Activated CD8-positive, alpha-beta memory T cell treated with anti-CD3 and anti-CD28 coated beads, Interleukin-2, amount 10 ng/mL, durations not matched to agents 7 days and 5 days (primary cell): ENCODE measurements around the gene MTR. TPM values are rescaled to one million over a fixed set of nuclear protein-coding genes. Genes with fewer than 3 reads are reported as not detected.

Experiments
- ATAC-seq: fragments of 150-1000 bp; cut with Tn5 transposase; one replicate; pipeline ENCODE4 v1.10.0; 2021; ENCODE audit warnings: moderate library complexity
- CTCF ChIA-PET: fragments of 350-600 bp; sonication (Branson Sonifier 250); formaldehyde crosslinking; loops from one replicate; lab custom pipeline; 2021; ENCODE audit warnings: antibody characterized with exemption; lab: Charles Lee
- DNase-seq: peaks from one replicate; pipeline ENCODE4 v3.0.0-alpha.2; 2020
- H3K27ac Mint-ChIP-seq: one replicate; pipeline ENCODE4 v1.8.0; 2021; ENCODE audit warnings: mild to moderate bottlenecking, mixed read lengths
- H3K27me3 Mint-ChIP-seq: one replicate; pipeline ENCODE4 v1.8.0; 2021; ENCODE audit warnings: mixed read lengths
- H3K36me3 Mint-ChIP-seq: one replicate; pipeline ENCODE4 v1.8.0; 2021; ENCODE audit warnings: mild to moderate bottlenecking, mixed read lengths
- H3K4me1 Mint-ChIP-seq: one replicate; pipeline ENCODE4 v1.8.0; 2021; ENCODE audit warnings: mixed read lengths
- H3K4me3 Mint-ChIP-seq: one replicate; pipeline ENCODE4 v1.8.0; 2021; ENCODE audit warnings: mild to moderate bottlenecking, moderate library complexity, mixed read lengths
- H3K9me3 Mint-ChIP-seq: one replicate; pipeline ENCODE4 v1.8.0; 2022; ENCODE audit warnings: low read depth, mixed read lengths
- total RNA-seq, 2 experiments: library from RNA; stranded (reverse); gene quantifications; one replicate each; pipeline ENCODE4 v1.2.3, GENCODE V29; 2021

The MTR gene
- total RNA-seq, 2 experiments from 2014 or later, result 43.5 to 46.9 TPM

GRCh38 chr1:236862615-236863211 lies 67.6 kb downstream of the MTR start:
- no peak for ATAC-seq
- Mint-ChIP-seq H3K27ac (no peak overlapping the region), H3K27me3 (no peaks in the 10 kb centered on the region), H3K4me3 (no peak overlapping the region), H3K4me1 (peaks cover 14% of the 10 kb centered on the region), H3K9me3 (no peaks in the 10 kb centered on the region), H3K36me3 (peaks cover 58% of the 10 kb centered on the region)
- DNase-seq, result no peak
- CTCF ChIA-PET, result interaction anchor here (1.4 kb wide), 1 partner anchor 254 kb away, joined by 3 read pairs; no protein-coding TSS in a partner anchor

DNA sequence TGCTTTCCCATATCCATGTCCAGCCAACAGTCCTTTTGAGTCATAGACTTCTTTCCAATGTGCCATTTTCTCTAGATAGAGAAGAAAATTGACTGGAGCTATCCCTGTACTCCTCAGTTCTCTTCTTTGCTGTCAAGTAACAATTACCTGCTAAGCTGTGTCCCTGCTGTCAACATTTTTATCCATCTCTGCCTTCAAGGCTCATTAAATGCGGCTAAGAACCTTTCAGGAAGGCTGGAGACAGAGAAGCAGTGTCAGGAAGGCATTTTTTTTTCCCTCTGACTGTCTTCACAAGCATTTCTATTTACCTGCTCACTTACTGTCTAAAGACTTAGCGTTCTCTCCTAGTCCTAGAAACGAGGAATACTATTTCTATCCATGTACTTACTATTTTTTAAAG lies 69.1 kb downstream of the MTR start:
- DNase-seq (no peak), ATAC-seq (no peak)
- H3K4me1 Mint-ChIP-seq, result peaks cover 14% of the 10 kb centered on the region
- H3K9me3 Mint-ChIP-seq, result no peaks in the 10 kb centered on the region
- CTCF ChIA-PET, result no interaction called here
- no peak overlapping the region for H3K4me3 Mint-ChIP-seq
- H3K27me3 Mint-ChIP-seq, result no peaks in the 10 kb centered on the region
- H3K27ac Mint-ChIP-seq, result no peak overlapping the region
- H3K36me3 Mint-ChIP-seq, result peaks cover 45% of the 10 kb centered on the region

DNA sequence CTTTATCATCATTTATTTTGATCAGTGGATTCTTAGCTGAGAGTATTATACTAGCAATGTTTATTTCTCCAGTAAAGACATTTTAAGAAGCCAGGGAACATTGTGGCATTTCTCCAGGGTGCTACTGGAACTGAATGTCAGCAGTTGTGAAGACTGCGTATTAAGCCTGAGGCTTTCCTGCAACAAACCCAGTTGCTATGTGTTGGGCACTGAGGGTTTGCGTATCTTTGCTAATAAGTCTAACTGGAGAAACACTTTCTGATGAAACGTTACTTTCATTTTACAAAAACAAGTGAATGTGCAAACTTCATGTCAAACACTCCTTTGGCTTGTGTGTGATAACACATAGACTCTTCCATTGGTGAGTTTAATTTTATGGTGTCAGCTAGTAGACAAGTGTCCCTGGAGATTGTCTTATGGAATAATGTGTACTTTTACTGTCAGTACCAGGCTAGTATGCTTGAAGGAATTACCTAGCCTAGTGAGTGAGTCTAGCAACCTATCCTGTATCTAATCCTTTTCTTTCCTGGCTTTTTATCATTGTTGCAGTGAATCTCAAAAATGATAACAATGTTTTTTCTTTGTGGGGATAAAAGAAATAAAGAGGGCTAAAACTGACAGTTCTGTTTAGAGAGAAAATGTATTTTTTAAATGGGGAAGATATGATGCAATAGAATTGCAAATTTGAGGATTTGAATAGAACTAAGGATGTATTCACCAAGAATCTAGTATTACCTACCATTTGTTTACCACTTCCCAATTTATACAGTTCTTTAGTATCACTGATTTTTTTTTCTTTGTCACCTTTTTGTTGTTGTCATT lies 70.1 kb downstream of the MTR start:
- no peak for DNase-seq
- H3K9me3 Mint-ChIP-seq, result no peaks in the 10 kb centered on the region
- H3K4me3 Mint-ChIP-seq, result no peak overlapping the region
- CTCF ChIA-PET, result no interaction called here
- peaks cover 10% of the 10 kb centered on the region for H3K4me1 Mint-ChIP-seq
- H3K36me3 Mint-ChIP-seq, result peaks cover 37% of the 10 kb centered on the region
- no peaks in the 10 kb centered on the region for H3K27me3 Mint-ChIP-seq
- ATAC-seq, result no peak
- no peak overlapping the region for H3K27ac Mint-ChIP-seq

DNA sequence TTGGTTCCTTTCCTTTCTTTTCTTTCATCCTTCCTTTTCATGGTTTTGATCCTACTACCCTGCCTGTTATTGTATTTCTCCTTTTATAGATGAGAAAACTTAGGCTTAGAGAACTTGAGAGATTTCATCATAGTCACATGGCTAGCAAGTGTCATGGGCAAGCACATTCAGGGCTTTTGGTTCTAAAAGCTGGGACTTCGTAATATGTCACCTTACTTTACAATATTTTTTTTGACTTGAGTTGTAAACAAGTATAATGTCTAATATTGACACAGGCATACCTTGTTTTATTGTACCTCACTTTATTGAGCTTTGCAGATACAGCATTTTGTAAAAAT lies 70.7 kb downstream of the MTR start:
- H3K27ac Mint-ChIP-seq, result no peak overlapping the region
- peaks cover 16% of the 10 kb centered on the region for H3K4me1 Mint-ChIP-seq
- CTCF ChIA-PET, result no interaction called here
- ATAC-seq (no peak), DNase-seq (no peak)
- H3K36me3 Mint-ChIP-seq, result peaks cover 36% of the 10 kb centered on the region
- H3K4me3 Mint-ChIP-seq, result no peak overlapping the region
- no peaks in the 10 kb centered on the region for H3K27me3 Mint-ChIP-seq
- no peaks in the 10 kb centered on the region for H3K9me3 Mint-ChIP-seq

- H3K4me3 Mint-ChIP-seq, result no peak overlapping the region
- H3K4me1 Mint-ChIP-seq, result peaks cover 7% of the 10 kb centered on the region
- H3K27ac Mint-ChIP-seq, result no peak overlapping the region
- ATAC-seq (peak; percentile 66), DNase-seq (peak; percentile 51)
- no peaks in the 10 kb centered on the region for H3K27me3 Mint-ChIP-seq
- no peaks in the 10 kb centered on the region for H3K9me3 Mint-ChIP-seq
- CTCF ChIA-PET, result interaction anchor here (0.7 to 1.8 kb wide), 5 partner anchors 10 to 317 kb away, joined by 3 to 5 read pairs (median 4); no protein-coding TSS in a partner anchor
- peaks cover 17% of the 10 kb centered on the region for H3K36me3 Mint-ChIP-seq
These were observed 73.8 kb downstream of the MTR start for GRCh38 chr1:236868625-236869467.

DNA sequence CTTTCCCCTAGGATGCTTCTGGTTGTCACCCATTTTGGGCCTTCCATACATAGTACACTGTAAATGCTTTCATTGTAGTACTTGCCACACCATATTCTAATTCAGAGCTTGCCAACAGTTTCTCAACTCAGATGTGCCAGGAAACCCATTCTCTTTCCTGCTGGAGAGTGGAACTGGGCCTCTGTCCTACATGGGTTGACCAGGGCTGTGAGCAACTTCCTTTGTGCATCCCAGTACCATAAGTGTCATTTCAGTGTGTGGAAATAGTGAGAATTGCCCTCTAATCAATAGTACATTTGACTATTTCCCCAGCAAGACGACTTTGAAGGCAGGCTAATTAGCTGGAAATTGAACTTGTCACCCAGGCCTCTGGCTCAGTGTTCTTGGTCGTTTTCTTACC lies 74.8 kb downstream of the MTR start:
- Mint-ChIP-seq H3K36me3 (peaks cover 17% of the 10 kb centered on the region), H3K27ac (no peak overlapping the region)
- no peak for DNase-seq

DNA sequence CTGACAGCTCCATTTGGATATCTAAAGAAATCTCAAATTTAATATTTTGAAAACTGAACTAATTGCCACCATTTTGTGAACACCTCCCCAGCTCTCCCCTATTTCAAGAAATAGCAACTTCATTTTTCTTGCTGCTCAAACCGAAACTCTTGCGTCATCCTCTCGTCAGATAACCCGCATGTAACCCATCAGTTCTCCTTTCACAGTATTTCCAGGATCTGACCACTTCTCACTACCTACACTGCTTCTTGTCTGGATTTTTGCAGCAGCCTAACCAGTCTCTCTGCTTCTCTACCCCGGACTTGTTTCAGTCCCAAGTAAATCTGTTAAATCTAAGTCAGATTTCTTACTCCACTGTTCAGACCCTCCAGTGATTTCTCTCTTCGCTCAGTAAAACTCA lies 75.6 kb downstream of the MTR start:
- Mint-ChIP-seq H3K27ac (peak overlapping the region; percentile 22), H3K27me3 (no peaks in the 10 kb centered on the region), H3K4me3 (no peak overlapping the region), H3K9me3 (no peaks in the 10 kb centered on the region), H3K36me3 (peaks cover 16% of the 10 kb centered on the region), H3K4me1 (peaks cover 7% of the 10 kb centered on the region)
- CTCF ChIA-PET, result interaction anchor here (1.8 kb wide), 1 partner anchor 112 kb away, joined by 5 read pairs; no protein-coding TSS in a partner anchor
- no peak for DNase-seq
- no peak for ATAC-seq

More for the DNA sequence above, 74.8 kb downstream of the MTR start:
- ATAC-seq, result no peak
- Mint-ChIP-seq H3K9me3 (no peaks in the 10 kb centered on the region), H3K4me3 (no peak overlapping the region), H3K4me1 (peaks cover 7% of the 10 kb centered on the region), H3K27me3 (no peaks in the 10 kb centered on the region)
- CTCF ChIA-PET, result interaction anchor here (0.7 to 1.8 kb wide), 5 partner anchors 11 to 318 kb away, joined by 3 to 5 read pairs (median 3); no protein-coding TSS in a partner anchor

DNA sequence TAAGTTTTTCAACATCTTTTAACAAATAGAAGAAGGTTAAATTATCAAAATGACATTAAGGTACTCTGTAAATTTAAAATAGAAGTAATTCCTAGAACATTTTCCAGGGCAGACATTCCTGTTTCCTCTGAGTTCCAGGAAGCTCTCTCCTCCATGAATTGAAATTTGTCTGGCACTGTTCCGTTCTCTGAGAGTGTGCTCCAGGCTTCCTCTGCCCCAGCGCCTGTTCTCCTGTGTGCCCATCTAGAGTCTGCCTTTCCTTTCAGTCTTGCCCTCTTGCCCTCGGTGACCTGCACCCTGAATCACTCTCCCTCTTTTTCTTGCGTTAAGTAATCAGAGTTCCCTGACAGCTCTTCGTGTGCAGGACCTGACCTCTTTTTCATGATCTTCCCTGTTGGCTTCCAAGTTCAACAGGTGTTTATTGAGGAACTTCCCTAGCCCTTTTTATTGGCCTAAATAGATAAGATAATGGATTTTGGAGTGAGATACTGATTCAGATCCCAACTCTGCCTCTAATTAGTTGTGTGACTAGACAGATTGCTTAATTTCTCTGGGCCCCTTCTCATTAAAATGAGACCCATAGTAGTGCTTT lies 77.1 kb downstream of the MTR start:
- no peak for ATAC-seq
- H3K27me3 Mint-ChIP-seq, result no peaks in the 10 kb centered on the region
- H3K4me1 Mint-ChIP-seq, result peaks cover 7% of the 10 kb centered on the region
- peaks cover 13% of the 10 kb centered on the region for H3K36me3 Mint-ChIP-seq
- no peak overlapping the region for H3K27ac Mint-ChIP-seq
- CTCF ChIA-PET, result interaction anchor here (2.4 kb wide), 1 partner anchor 113 kb away, joined by 9 read pairs; no protein-coding TSS in a partner anchor
- no peak overlapping the region for H3K4me3 Mint-ChIP-seq
- H3K9me3 Mint-ChIP-seq, result no peaks in the 10 kb centered on the region
- no peak for DNase-seq

DNA sequence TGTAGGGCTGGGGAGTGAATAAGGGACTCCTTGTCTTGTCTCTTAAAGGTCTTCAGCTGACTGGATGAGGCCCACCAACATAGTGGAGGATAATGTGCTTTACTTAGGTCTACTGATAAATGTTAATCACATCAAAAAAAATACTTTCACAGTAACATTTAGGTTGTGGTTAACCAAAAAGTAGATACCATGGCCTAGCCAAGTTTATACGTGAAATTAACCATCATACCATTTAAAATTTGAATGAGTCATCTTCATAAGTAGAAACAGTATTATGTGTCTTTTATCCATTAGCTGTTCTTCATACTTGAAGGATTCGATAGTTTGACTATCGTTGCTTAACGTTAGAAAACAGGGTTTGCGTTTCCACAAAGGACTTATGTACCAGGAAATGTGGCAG lies 80.9 kb downstream of the MTR start:
- Mint-ChIP-seq H3K9me3 (no peaks in the 10 kb centered on the region), H3K4me3 (no peak overlapping the region), H3K27me3 (no peaks in the 10 kb centered on the region), H3K36me3 (peaks cover 11% of the 10 kb centered on the region), H3K27ac (no peak overlapping the region), H3K4me1 (no peaks in the 10 kb centered on the region)
- CTCF ChIA-PET, result no interaction called here
- ATAC-seq (no peak), DNase-seq (no peak)

GRCh38 chr1:236877661-236878060 lies 82.6 kb downstream of the MTR start:
- no peak for ATAC-seq
- no peaks in the 10 kb centered on the region for H3K27me3 Mint-ChIP-seq
- no peak overlapping the region for H3K27ac Mint-ChIP-seq
- H3K4me1 Mint-ChIP-seq, result no peaks in the 10 kb centered on the region
- no peak for DNase-seq
- H3K36me3 Mint-ChIP-seq, result peaks cover 11% of the 10 kb centered on the region
- H3K4me3 Mint-ChIP-seq, result no peak overlapping the region
- CTCF ChIA-PET, result no interaction called here
- no peaks in the 10 kb centered on the region for H3K9me3 Mint-ChIP-seq

DNA sequence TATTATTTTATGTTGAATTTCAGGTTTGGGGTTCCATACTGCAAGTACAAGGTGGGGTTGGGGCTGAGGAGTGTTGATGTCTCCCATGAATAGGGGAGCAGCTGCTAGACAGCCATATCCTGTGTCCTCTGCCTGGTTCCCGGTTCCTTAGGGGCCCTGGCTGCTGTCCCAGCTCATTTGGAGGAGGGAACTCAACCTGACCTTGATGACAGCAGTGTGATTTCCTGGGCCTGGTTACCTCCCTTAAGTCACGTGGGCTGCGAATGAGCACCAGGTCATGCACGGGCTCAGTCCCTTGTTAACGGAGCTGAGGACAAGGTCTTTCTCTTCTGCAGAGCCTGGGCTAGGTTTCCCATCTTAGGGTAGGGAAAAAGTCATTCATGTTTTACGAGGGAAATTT lies 85.1 kb downstream of the MTR start:
- no peaks in the 10 kb centered on the region for H3K27me3 Mint-ChIP-seq
- no peak overlapping the region for H3K4me3 Mint-ChIP-seq
- H3K27ac Mint-ChIP-seq, result no peak overlapping the region
- CTCF ChIA-PET, result no interaction called here
- no peaks in the 10 kb centered on the region for H3K9me3 Mint-ChIP-seq
- peaks cover 3% of the 10 kb centered on the region for H3K36me3 Mint-ChIP-seq
- ATAC-seq (no peak), DNase-seq (no peak)
- no peaks in the 10 kb centered on the region for H3K4me1 Mint-ChIP-seq

GRCh38 chr1:236882678-236883077 lies 87.6 kb downstream of the MTR start:
- Mint-ChIP-seq H3K27me3 (no peaks in the 10 kb centered on the region), H3K4me1 (no peaks in the 10 kb centered on the region), H3K9me3 (no peaks in the 10 kb centered on the region), H3K4me3 (no peak overlapping the region), H3K27ac (no peak overlapping the region), H3K36me3 (peaks cover 9% of the 10 kb centered on the region)
- DNase-seq (no peak), ATAC-seq (no peak)
- CTCF ChIA-PET, result interaction anchor here (1.4 kb wide), 1 partner anchor 29 kb away, joined by 4 read pairs; no protein-coding TSS in a partner anchor

DNA sequence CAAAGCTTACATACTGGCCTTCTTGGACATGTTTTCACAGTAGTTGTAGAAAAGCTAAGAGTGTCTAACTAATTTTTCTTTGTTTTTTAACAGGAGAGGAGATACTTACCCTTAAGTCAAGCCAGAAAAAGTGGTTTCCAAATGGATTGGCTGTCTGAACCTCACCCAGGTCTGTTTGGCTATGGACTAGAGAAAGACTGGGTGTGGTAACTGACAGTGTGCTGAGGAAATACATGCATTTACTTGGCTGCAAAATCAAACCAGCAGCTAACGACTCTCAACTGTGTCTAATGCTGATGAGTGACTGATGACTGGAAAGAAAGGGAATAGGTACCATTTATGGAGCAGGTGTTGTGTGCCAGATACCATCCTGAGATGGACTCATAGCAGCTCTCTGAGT lies 91.1 kb downstream of the MTR start:
- Mint-ChIP-seq H3K4me3 (no peak overlapping the region), H3K36me3 (peaks cover 12% of the 10 kb centered on the region), H3K9me3 (no peaks in the 10 kb centered on the region), H3K27ac (no peak overlapping the region), H3K27me3 (no peaks in the 10 kb centered on the region), H3K4me1 (no peaks in the 10 kb centered on the region)
- CTCF ChIA-PET, result no interaction called here
- DNase-seq, result no peak
- ATAC-seq, result no peak
